DLD1 (cell line): Measurements from ENCODE around the gene FPR2.
"Not testable (repeated sequence)": the region's sequence is repeated elsewhere in the genome, so short reads cannot be mapped to it uniquely, and the experiment has no call there.

Experiments
- in situ Hi-C: cut with HindIII; loops from 2 replicates; pipeline ENCODE4 v1.10.0; 2017; ENCODE audit warnings: low sequenced_read_pairs

Gene FPR2

DNA sequence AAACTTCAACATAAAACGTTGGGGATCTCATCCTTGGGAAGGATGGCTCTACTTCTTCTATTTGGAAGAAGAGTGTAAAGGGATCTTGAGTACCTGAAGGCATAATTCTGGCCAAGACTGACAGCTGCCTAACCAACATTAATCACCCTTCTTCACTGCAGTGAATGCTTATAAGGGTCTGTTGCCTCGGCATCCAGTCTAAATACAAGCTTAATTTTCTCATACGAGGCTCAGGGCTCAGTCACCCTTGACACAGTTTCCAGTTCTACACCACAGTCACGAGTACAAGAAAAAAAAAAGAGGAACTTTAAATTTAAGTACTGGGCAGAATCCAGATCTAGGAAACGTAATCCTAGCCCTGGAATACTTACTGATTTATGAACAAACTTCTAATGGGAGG is 43.0 kb downstream of the FPR2 start:
- in situ Hi-C loops: no loop called here

DNA sequence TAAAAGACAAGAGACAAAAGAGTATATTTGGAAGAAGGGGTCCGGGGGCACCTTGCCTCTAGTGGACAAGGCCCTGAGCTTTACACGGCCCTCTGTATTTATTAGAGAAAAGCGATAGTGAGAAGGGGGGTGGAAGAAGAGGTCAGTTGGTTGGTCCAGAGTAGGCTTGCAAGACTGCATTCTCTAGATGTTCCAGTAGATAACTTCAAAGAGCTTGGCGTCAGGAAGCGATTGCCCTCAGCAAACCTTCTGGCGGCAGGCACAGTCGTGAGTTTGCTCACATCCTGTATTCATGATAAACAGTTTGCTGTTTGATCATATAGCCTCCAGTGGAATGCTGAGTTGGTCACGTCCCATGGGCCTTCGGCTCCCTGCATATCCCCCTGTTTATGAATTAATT is 43.8 kb downstream of the FPR2 start:
- in situ Hi-C loops: not testable (repeated sequence)

GRCh38 chr19:51805396-51805795 is 44.4 kb downstream of the FPR2 start:
- in situ Hi-C loops: not testable (repeated sequence)

DNA sequence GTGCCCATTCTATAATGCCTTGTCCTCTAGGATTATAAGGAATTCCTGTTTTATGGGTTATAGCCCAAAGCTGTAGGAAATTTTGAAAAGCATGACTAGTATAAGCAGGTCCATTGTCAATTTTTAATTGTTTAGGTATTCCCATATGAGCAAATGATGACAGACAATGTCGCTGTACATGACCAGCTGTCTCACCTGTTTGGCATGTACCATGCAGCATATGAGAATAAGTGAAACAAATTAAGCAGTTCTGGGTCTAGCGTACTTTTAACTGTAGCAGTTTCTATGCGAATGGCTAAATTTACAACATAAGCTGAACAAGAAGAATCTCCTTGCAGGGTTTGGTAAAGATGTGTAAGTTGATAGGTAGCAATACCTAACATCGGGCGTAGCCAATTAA is 45.6 kb downstream of the FPR2 start:
- in situ Hi-C loops: not testable (repeated sequence)

DNA sequence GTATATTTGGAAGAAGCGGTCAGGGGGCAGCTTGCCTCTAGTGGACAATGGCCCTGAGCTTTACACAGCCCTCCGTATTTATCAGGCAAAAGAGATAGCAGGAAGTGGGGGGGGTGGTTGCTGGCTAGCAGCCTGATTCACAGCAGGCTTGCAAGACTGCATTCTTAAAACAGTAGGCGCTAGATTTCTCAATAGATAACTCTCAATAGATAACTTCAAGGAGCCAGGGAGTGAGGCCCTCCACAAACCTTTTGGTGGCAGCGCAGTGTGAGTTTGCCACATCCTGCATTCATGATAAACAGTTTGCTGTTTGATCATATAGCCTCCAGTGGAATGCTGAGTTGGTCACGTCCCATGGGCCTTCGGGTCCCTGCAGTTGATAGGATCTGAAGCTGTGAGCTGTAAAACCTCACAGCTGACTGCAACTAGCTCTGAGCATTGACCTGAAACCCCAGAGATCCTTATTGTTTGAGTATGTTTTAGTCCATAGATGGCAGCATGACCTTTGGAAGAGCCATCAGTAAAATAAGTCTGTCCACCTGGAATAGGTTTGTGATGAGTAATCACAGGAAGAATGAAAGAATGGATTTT is 46.2 kb downstream of the FPR2 start:
- in situ Hi-C loops: no loop called here

DNA sequence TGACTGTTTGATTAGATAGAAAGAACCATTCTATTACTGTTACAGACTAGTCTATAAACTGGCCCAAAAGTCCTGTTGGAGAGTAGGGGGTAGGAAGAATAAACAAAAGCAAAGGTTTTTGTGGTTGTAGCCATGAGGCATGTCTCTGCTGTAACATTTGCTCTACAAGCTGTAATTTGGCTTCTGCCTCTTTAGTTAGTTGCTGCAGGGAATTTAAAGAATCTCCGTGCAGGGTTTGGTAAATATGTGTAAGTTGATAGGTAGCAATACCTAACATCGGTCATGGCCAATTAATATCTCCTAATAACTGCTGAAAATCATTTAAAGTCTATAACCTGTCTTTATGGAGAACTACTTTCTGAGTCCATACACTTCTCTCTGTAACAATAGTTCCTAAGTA is 46.9 kb downstream of the FPR2 start:
- in situ Hi-C loops: no loop called here

DNA sequence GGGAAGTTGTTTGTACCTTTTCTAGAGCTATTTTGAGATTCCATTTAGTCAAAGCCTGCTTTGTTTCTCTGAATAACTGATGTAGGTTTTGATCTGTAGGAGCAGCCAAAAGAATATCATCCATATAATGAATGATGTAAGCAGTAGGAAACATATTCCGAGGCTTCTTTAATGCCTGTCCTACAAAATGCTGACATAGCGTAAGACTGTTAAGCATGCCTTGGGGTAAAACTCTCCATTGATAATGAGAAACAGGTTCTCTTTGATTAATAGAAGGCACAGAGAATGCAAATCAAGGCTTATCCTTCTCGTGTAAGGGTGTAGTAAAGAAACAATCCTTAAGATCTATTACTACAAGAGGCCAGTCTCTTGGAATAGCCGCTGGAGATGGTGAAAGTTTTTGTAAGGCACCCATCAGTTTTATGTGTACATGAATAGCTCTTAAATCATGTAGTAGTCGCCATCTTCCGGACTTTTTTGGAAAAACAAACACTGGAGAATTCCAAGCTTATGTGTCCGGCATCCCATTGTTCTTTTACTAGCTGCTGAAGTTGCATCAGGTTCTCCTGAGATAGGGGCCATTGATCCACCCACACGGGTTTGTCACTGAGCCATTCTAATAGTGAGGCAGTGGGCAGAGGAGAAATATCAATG is 47.5 kb downstream of the FPR2 start:
- in situ Hi-C loops: no loop called here

- in situ Hi-C loops: no loop called here
Measured at GRCh38 chr19:51809787-51810186, 48.8 kb downstream of the FPR2 start.

DNA sequence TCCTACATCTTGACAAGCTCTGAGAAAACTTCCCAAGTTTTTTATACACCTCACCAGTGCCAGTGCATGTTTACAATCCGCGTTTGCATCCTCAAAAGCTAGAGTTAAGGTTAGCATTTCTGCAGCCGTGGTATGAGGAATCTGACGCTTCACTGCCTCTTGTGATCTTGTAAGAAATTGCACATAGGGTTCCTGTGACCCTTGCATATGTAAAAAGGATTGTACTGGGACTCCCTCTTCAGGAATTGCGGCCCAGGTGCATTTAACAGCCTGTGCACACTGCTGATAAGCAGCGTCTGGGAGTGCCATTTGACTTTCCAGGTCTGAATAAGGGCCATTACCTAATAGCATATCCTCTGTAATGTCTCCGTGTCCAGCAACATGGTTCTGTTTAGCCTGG is 49.2 kb downstream of the FPR2 start:
- in situ Hi-C loops: no loop called here

DNA sequence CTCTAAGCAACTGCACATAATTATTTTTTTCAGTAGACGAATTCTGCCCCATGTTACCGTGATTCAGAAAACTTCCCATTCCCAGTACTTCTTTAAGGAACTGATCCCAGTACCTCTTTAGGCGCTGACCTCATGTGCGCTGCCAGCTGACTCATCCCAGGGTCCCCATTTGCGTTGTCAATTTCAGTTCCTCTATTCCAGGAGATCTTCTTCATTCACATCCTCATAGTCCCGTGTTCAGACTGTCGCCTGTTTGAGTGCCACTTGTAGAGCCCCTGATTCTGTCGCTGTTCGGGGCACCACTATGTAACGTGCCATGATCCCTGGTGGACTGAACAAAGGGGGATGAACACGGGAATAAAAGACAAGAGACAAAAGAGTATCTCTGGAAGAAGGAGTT is 50.4 kb downstream of the FPR2 start:
- in situ Hi-C loops: no loop called here

- in situ Hi-C loops: no loop called here
Measured at GRCh38 chr19:51815043-51815442, 54.1 kb downstream of the FPR2 start.

- in situ Hi-C loops: no loop called here
Measured at GRCh38 chr19:51816711-51817110, 55.7 kb downstream of the FPR2 start.

- in situ Hi-C loops: no loop called here
Measured at GRCh38 chr19:51820011-51820410, 59.0 kb downstream of the FPR2 start.
